Gastroesophageal sphincter (tissue), 4 donors: Measurements from ENCODE around the gene OGG1. TPM values are rescaled to one million over a fixed set of nuclear protein-coding genes. Genes with fewer than 3 reads are reported as not detected.

Experiments
- ATAC-seq: fragments of 150-250 bp; one replicate; pipeline ENCODE4 v1.9.1; 2016; ENCODE audit warnings: mild to moderate bottlenecking, moderate library complexity
- H3K27ac ChIP-seq, 4 donors: fragments of 200-600 bp; sonication (generic) in 3 of 4; 1 replicate in 3 of 4; 2 replicates in 1 of 4; pipeline ENCODE4 v1.5.1; 2016 to 2019
- H3K27me3 ChIP-seq: fragments of 200-600 bp; sonication (generic); one replicate; pipeline ENCODE4 v1.5.1; 2019
- H3K36me3 ChIP-seq, 2 donors: fragments of 200-600 bp; sonication (generic); one replicate each; pipeline ENCODE4 v1.5.1; 2019; ENCODE audit warnings: control low read depth in 1 of 2
- H3K4me1 ChIP-seq, 3 donors: fragments of 200-600 bp; sonication (generic); 1 replicate in 2 of 3; 2 replicates in 1 of 3; pipeline ENCODE4 v1.5.1; 2016 to 2019; ENCODE audit warnings: control low read depth in 2 of 3
- H3K4me3 ChIP-seq, 2 donors: fragments of 200-600 bp; sonication (generic); one replicate each; pipeline ENCODE4 v1.5.1; 2019; ENCODE audit warnings: mild to moderate bottlenecking in 1 of 2, moderate library complexity in 1 of 2
- H3K9me3 ChIP-seq, 3 donors: fragments of 200-600 bp; sonication (generic); one replicate each; pipeline ENCODE4 v1.5.1; 2017 to 2019; ENCODE audit warnings: control low read depth in 2 of 3
- EP300 ChIP-seq: sonication (generic); formaldehyde crosslinking; IDR thresholded peaks from one replicate; pipeline ENCODE4 v1.6.1; 2017; ENCODE audit warnings: antibody characterized with exemption, mild to moderate bottlenecking
- POLR2A ChIP-seq, 2 donors: fragments of 450-650 bp; IDR thresholded peaks; one replicate each; pipeline ENCODE4 v1.6.1; 2017; ENCODE audit warnings: antibody characterized with exemption in 2 of 2, mild to moderate bottlenecking in 2 of 2, moderate library complexity in 1 of 2
- POLR2AphosphoS5 ChIP-seq: sonication (generic); formaldehyde crosslinking; IDR thresholded peaks from one replicate; pipeline ENCODE4 v1.6.1; 2017; ENCODE audit warnings: antibody characterized with exemption
- WGBS, 2 donors: methylation state at CpG; one replicate each; pipeline ENCODE4 v1.1.5; 2018; ENCODE audit warnings: low coverage in 1 of 2; 5-methylcytosine and 5-hydroxymethylcytosine counted together
- total RNA-seq, 4 donors: library from RNA; depleted of rRNA; stranded (reverse); fragments of >200 nt; gene quantifications; one replicate each; pipeline ENCODE4 v1.1.0, GENCODE V29; 2016
- TF ChIP-seq, protein P1 (sequence below), 4 experiments: fragments of 200-600 bp in 2 of 4; fragments of 450-650 bp in 2 of 4; sonication (generic) in 1 of 4; IDR thresholded peaks; one replicate each; pipeline ENCODE4 v1.5.1; 2017 to 2019; ENCODE audit warnings: antibody characterized with exemption in 4 of 4, mild to moderate bottlenecking in 2 of 4, moderate library complexity in 2 of 4

Gene OGG1
- total RNA-seq, 4 donors from 2014 or later = 22.1 to 33.8 (median 25.9) TPM

GRCh38 chr3:9793161-9793781, 43.5 kb downstream of the OGG1 start:
- peak; percentile 11 for ATAC-seq
- 0% methylated on average over 11 to 15 of the region's 23 CpGs for WGBS, 2 donors
- Histone ChIP-seq H3K4me1 (peaks cover 0 to 64% (median 18%) of the 10 kb centered on the region in 3 donors), H3K36me3 (peaks cover 0 to 59% of the 10 kb centered on the region in 2 donors), H3K27ac (peak overlapping the region; percentile 93 to 98 (median 96)), H3K9me3 (no peaks in the 10 kb centered on the region), H3K4me3 (peak overlapping the region; percentile 90 to 93), H3K27me3 (no peaks in the 10 kb centered on the region)
- TF ChIP-seq, protein P1, sequence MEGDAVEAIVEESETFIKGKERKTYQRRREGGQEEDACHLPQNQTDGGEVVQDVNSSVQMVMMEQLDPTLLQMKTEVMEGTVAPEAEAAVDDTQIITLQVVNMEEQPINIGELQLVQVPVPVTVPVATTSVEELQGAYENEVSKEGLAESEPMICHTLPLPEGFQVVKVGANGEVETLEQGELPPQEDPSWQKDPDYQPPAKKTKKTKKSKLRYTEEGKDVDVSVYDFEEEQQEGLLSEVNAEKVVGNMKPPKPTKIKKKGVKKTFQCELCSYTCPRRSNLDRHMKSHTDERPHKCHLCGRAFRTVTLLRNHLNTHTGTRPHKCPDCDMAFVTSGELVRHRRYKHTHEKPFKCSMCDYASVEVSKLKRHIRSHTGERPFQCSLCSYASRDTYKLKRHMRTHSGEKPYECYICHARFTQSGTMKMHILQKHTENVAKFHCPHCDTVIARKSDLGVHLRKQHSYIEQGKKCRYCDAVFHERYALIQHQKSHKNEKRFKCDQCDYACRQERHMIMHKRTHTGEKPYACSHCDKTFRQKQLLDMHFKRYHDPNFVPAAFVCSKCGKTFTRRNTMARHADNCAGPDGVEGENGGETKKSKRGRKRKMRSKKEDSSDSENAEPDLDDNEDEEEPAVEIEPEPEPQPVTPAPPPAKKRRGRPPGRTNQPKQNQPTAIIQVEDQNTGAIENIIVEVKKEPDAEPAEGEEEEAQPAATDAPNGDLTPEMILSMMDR (IDR thresholded peaks at IDR 0.05) = peak in 2 of 4 experiments; percentile 3 to 22
- no peak for TF ChIP-seq POLR2AphosphoS5
- TF ChIP-seq EP300 = no peak

GRCh38 chr3:9794400-9794799, 44.6 kb downstream of the OGG1 start:
- peaks cover 0 to 64% (median 18%) of the 10 kb centered on the region in 3 donors for H3K4me1 ChIP-seq
- 90 to 98% methylated on average over 6 to 10 of the region's 11 CpGs for WGBS, 2 donors

GRCh38 chr3:9795207-9795606, 45.5 kb downstream of the OGG1 start:
- whole genome bisulfite sequencing, 2 donors = 70 to 83% methylated on average over 1 to 2 of the region's 5 CpGs
- peaks cover 0 to 59% of the 10 kb centered on the region in 2 donors for H3K36me3 ChIP-seq
- H3K27me3 ChIP-seq = no peaks in the 10 kb centered on the region
- no peak for TF ChIP-seq EP300
- no peak for TF ChIP-seq POLR2AphosphoS5
- TF ChIP-seq POLR2A (IDR thresholded peaks at IDR 0.05) = no peak
- TF ChIP-seq, protein P1 (IDR thresholded peaks at IDR 0.05) = no peak
- H3K9me3 ChIP-seq = no peaks in the 10 kb centered on the region
- H3K27ac ChIP-seq = no peak overlapping the region
- no peak overlapping the region for H3K4me3 ChIP-seq
- peaks cover 0 to 60% (median 18%) of the 10 kb centered on the region in 3 donors for H3K4me1 ChIP-seq
- ATAC-seq = no peak

More at GRCh38 chr3:9794400-9794799, 44.6 kb downstream of the OGG1 start:
- Histone ChIP-seq H3K9me3 (no peaks in the 10 kb centered on the region), H3K36me3 (peaks cover 0 to 59% of the 10 kb centered on the region in 2 donors), H3K27me3 (no peaks in the 10 kb centered on the region), H3K27ac (no peak overlapping the region), H3K4me3 (peak overlapping the region in 1 of 2 donors; percentile 93)
- TF ChIP-seq POLR2AphosphoS5 (no peak), POLR2A (IDR thresholded peaks at IDR 0.05) (no peak), EP300 (no peak)
- TF ChIP-seq, protein P1 (IDR thresholded peaks at IDR 0.05) = no peak
- ATAC-seq = no peak

- WGBS, 2 donors = 87 to 94% methylated on average over 5 to 7 of the region's 12 CpGs
- Histone ChIP-seq H3K9me3 (no peaks in the 10 kb centered on the region), H3K4me3 (no peak overlapping the region), H3K27me3 (no peaks in the 10 kb centered on the region), H3K36me3 (peaks cover 4 to 75% of the 10 kb centered on the region in 2 donors), H3K27ac (no peak overlapping the region), H3K4me1 (peaks cover 0 to 41% (median 11%) of the 10 kb centered on the region in 3 donors)
- TF ChIP-seq POLR2AphosphoS5 (no peak), POLR2A (IDR thresholded peaks at IDR 0.05) (no peak), EP300 (no peak)
- TF ChIP-seq, protein P1 (IDR thresholded peaks at IDR 0.05) = no peak
- no peak for ATAC-seq
These were observed 47.6 kb downstream of the OGG1 start for GRCh38 chr3:9797196-9797945.
